Esophagus muscularis mucosa (tissue), 4 donors: ENCODE data around the gene HS3ST5. TPM values are rescaled to one million over a fixed set of nuclear protein-coding genes. Genes with fewer than 3 reads are reported as not detected.

Source experiments
- DNase-seq: peaks from one replicate; pipeline ENCODE4 v3.0.0-alpha.2; 2017; ENCODE audit errors: extremely low spot score
- H3K27ac ChIP-seq, 4 donors: fragments of 200-600 bp; sonication (generic); replicated peaks in 1 of 4; 1 replicate in 3 of 4; 2 replicates in 1 of 4; pipeline ENCODE4 v1.5.1; 2016 to 2019; ENCODE audit warnings: mild to moderate bottlenecking in 1 of 4
- H3K27me3 ChIP-seq, 4 donors: fragments of 200-600 bp; sonication (generic); one replicate each; pipeline versions ENCODE4 v1.5.1 to v1.6.0; 2016 to 2019
- H3K36me3 ChIP-seq, 4 donors: fragments of 200-600 bp; sonication (generic); one replicate each; pipeline ENCODE4 v1.5.1; 2016 to 2019
- H3K4me1 ChIP-seq, 4 donors: fragments of 200-600 bp; sonication (generic); one replicate each; pipeline ENCODE4 v1.5.1; 2016 to 2019
- H3K4me3 ChIP-seq, 4 donors: fragments of 200-600 bp; sonication (generic); 1 replicate in 2 of 4; 2 replicates in 2 of 4; pipeline ENCODE4 v1.5.1; 2016 to 2019; ENCODE audit warnings: mild to moderate bottlenecking in 4 of 4, moderate library complexity in 1 of 4
- H3K9me3 ChIP-seq, 4 donors: fragments of 200-600 bp; sonication (generic); 1 replicate in 3 of 4; 2 replicates in 1 of 4; pipeline ENCODE4 v1.5.1; 2016 to 2019
- EP300 ChIP-seq: sonication (generic); formaldehyde crosslinking; IDR thresholded peaks from one replicate; pipeline ENCODE4 v1.6.1; 2017; ENCODE audit warnings: antibody characterized with exemption
- POLR2A ChIP-seq: fragments of 450-650 bp; IDR thresholded peaks from one replicate; pipeline ENCODE4 v1.6.1; 2017; ENCODE audit warnings: antibody characterized with exemption, moderate library complexity, mild to moderate bottlenecking, low read depth
- POLR2AphosphoS5 ChIP-seq, 2 donors: sonication (generic); formaldehyde crosslinking; IDR thresholded peaks; one replicate each; pipeline ENCODE4 v1.6.1; 2017; ENCODE audit warnings: antibody characterized with exemption in 2 of 2
- WGBS: methylation state at CpG from one replicate; pipeline ENCODE4 v1.1.5; 2018; 5-methylcytosine and 5-hydroxymethylcytosine counted together
- intact Hi-C: fragments of 100-400 bp; cut with DNase I; formaldehyde crosslinking; loops from one replicate; pipeline ENCODE4 v1.15.1; 2023
- total RNA-seq, 4 donors: library from RNA; depleted of rRNA; stranded (reverse); fragments of >200 nt; gene quantifications; one replicate each; pipeline versions ENCODE4 v1.1.0 to v1.2.1, GENCODE V29; 2016
- TF ChIP-seq, protein P1 (sequence below), 3 experiments: fragments of 200-600 bp in 2 of 3; fragments of 450-650 bp in 1 of 3; sonication (generic) in 2 of 3; IDR thresholded peaks; one replicate each; pipeline ENCODE4 v1.5.1; 2017 to 2019; ENCODE audit warnings: antibody characterized with exemption in 3 of 3, mild to moderate bottlenecking in 2 of 3, moderate library complexity in 1 of 3

Gene HS3ST5
- total RNA-seq, 4 donors from 2014 or later, result 0.13 to 0.33 TPM; not detected in 2

DNA sequence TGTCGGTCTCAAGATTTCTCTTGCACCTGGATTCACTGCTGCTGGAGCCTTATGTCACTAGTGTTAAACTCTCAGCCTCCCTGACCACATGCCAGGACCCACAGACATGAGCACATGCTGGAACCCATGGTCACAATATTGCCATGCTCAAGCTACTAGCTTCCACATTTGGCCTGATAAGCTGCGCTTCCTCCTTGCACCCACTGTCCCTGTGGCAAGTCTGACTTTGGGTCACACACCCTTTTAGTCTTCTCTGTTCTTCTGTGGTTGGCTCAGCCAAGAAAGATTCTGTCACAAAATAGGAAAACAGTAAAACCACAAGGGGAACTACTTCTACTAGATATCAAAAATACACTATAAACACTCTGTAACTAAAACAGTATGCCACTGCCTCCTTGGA is 303.0 kb downstream of the HS3ST5 start:
- no peak overlapping the region for H3K4me3 ChIP-seq
- no peaks in the 10 kb centered on the region for H3K36me3 ChIP-seq
- WGBS, result 93% methylated on average over 2 of the region's 2 CpGs
- H3K9me3 ChIP-seq, result no peaks in the 10 kb centered on the region
- intact Hi-C loops, result no loop called here
- H3K27ac ChIP-seq, result no peak overlapping the region
- TF ChIP-seq POLR2A, result no peak
- TF ChIP-seq, protein P1, sequence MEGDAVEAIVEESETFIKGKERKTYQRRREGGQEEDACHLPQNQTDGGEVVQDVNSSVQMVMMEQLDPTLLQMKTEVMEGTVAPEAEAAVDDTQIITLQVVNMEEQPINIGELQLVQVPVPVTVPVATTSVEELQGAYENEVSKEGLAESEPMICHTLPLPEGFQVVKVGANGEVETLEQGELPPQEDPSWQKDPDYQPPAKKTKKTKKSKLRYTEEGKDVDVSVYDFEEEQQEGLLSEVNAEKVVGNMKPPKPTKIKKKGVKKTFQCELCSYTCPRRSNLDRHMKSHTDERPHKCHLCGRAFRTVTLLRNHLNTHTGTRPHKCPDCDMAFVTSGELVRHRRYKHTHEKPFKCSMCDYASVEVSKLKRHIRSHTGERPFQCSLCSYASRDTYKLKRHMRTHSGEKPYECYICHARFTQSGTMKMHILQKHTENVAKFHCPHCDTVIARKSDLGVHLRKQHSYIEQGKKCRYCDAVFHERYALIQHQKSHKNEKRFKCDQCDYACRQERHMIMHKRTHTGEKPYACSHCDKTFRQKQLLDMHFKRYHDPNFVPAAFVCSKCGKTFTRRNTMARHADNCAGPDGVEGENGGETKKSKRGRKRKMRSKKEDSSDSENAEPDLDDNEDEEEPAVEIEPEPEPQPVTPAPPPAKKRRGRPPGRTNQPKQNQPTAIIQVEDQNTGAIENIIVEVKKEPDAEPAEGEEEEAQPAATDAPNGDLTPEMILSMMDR (IDR thresholded peaks at IDR 0.05), result no peak
- TF ChIP-seq EP300, result no peak
- TF ChIP-seq POLR2AphosphoS5 (IDR thresholded peaks at IDR 0.05), result no peak
- no peaks in the 10 kb centered on the region for H3K4me1 ChIP-seq
- no peaks in the 10 kb centered on the region for H3K27me3 ChIP-seq
- DNase-seq, result no peak

GRCh38 chr6:114033606-114034005 is 309.2 kb downstream of the HS3ST5 start:
- no peak overlapping the region for H3K27ac ChIP-seq
- DNase-seq, result no peak
- no peaks in the 10 kb centered on the region for H3K4me1 ChIP-seq
- H3K36me3 ChIP-seq, result no peaks in the 10 kb centered on the region
- no peaks in the 10 kb centered on the region for H3K27me3 ChIP-seq
- intact Hi-C loops, result no loop called here
- no peak overlapping the region for H3K4me3 ChIP-seq
- no peaks in the 10 kb centered on the region for H3K9me3 ChIP-seq
- TF ChIP-seq EP300, result no peak
- no peak for TF ChIP-seq POLR2A
- no peak for TF ChIP-seq POLR2AphosphoS5 (IDR thresholded peaks at IDR 0.05)
- TF ChIP-seq, protein P1 (IDR thresholded peaks at IDR 0.05), result no peak

DNA sequence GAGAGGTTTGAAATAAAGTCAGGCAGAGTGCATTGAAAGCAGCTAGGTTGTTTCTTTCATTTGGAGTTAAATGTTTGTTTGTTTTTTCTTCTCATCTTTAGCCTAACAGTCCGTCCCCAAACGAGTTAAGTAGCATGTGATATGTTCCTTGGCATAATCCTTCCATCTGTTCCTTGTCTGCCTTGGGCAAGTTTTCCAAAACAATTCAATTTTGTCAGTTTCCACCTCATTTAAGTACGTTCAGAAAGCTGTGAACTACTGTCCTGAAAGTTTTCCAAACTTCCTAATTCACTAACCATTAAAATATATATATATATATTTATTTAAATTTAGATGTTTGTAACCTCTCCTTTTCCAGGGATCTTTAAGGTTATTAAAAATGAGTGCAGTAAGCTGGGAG is 310.1 kb downstream of the HS3ST5 start:
- no peak for DNase-seq
- intact Hi-C loops, result no loop called here
- WGBS, result 37% methylated on average over 3 of the region's 3 CpGs

DNA sequence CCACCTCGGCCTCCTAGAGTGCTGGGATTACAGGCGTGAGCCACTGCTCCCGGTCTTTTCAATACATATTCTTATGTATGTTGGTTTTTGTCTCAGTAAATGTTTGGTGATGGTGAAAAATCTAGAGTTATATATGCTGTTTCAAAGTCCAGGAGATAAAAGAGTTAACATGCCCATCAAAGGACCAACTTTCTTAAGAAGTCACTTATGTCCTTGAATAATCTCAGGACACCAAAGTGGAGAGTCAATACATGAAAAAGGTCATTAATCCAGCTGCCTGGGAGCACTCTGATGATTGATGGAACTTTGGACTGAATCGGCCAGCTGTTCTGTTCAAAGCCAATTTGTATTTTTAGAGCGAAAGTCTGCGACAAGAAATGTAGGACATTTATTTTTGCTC is 312.1 kb downstream of the HS3ST5 start:
- H3K4me3 ChIP-seq, result no peak overlapping the region
- no peak overlapping the region for H3K27ac ChIP-seq
- no peak for DNase-seq
- intact Hi-C loops, result no loop called here
- 85% methylated on average over 6 of the region's 6 CpGs for WGBS
- H3K36me3 ChIP-seq, result no peaks in the 10 kb centered on the region
- TF ChIP-seq POLR2A (no peak), POLR2AphosphoS5 (IDR thresholded peaks at IDR 0.05) (no peak), EP300 (no peak)
- TF ChIP-seq, protein P1 (IDR thresholded peaks at IDR 0.05), result no peak
- no peaks in the 10 kb centered on the region for H3K9me3 ChIP-seq
- H3K4me1 ChIP-seq, result no peaks in the 10 kb centered on the region
- H3K27me3 ChIP-seq, result no peaks in the 10 kb centered on the region

More for the DNA sequence above, 310.1 kb downstream of the HS3ST5 start:
- H3K4me3 ChIP-seq, result no peak overlapping the region
- no peak for TF ChIP-seq POLR2A
- no peak for TF ChIP-seq EP300
- TF ChIP-seq, protein P1 (IDR thresholded peaks at IDR 0.05), result no peak
- no peak for TF ChIP-seq POLR2AphosphoS5 (IDR thresholded peaks at IDR 0.05)
- H3K36me3 ChIP-seq, result no peaks in the 10 kb centered on the region
- no peaks in the 10 kb centered on the region for H3K9me3 ChIP-seq
- no peak overlapping the region for H3K27ac ChIP-seq
- H3K27me3 ChIP-seq, result no peaks in the 10 kb centered on the region
- H3K4me1 ChIP-seq, result no peaks in the 10 kb centered on the region

GRCh38 chr6:114024746-114025145 is 318.1 kb downstream of the HS3ST5 start:
- no peak overlapping the region for H3K4me3 ChIP-seq
- TF ChIP-seq, protein P1 (IDR thresholded peaks at IDR 0.05), result no peak
- TF ChIP-seq EP300, result no peak
- no peak for TF ChIP-seq POLR2A
- H3K27me3 ChIP-seq, result no peaks in the 10 kb centered on the region
- no peaks in the 10 kb centered on the region for H3K36me3 ChIP-seq
- H3K4me1 ChIP-seq, result no peaks in the 10 kb centered on the region
- no peaks in the 10 kb centered on the region for H3K9me3 ChIP-seq
- 81% methylated on average over 6 of the region's 6 CpGs for WGBS
- H3K27ac ChIP-seq, result no peak overlapping the region
- intact Hi-C loops, result no loop called here
- no peak for DNase-seq
